LNCAP (cell line): ENCODE data around the gene PEAK1.

Experiments
- CTCF ChIP-seq: fragments of 450-650 bp; IDR thresholded peaks from 2 replicates; pipeline ENCODE4 v1.5.1; 2017; ENCODE audit warnings: mild to moderate bottlenecking

Gene PEAK1

GRCh38 chr15:77052556-77052955 is 367.3 kb downstream of the PEAK1 start:
- TF ChIP-seq CTCF = no peak
